DOHH2 (cell line): ENCODE results near the gene CACNG1.

Source experiments
- CTCF ChIP-seq: fragments of 200-600 bp; sonication (generic); IDR thresholded peaks from one replicate; pipeline ENCODE4 v1.5.1; 2014; ENCODE audit warnings: antibody characterized with exemption, mild to moderate bottlenecking, low read depth, low read length; ENCODE audit not compliant: poor library complexity, severe bottlenecking
- EZH2phosphoT487 ChIP-seq: fragments of 200-600 bp; sonication (generic); IDR thresholded peaks from 2 replicates; pipeline ENCODE4 v1.6.1; 2017; ENCODE audit warnings: borderline replicate concordance, mild to moderate bottlenecking, antibody characterized with exemption, low read length, moderate library complexity, mixed read lengths

GRCh38 chr17:67020293-67020766, 24.0 kb upstream of the CACNG1 start:
- no peak for TF ChIP-seq CTCF
- TF ChIP-seq EZH2phosphoT487 = no peak
